GM18870 (cell line): ENCODE measurements around the gene PPARA.

Experiments
- ATAC-seq: cut with Tn5 transposase; IDR thresholded peaks from one replicate; pipeline ENCODE4 v1.9.1; 2021; ENCODE audit warnings: moderate library complexity; ENCODE audit not compliant: unreplicated experiment

The PPARA gene

DNA sequence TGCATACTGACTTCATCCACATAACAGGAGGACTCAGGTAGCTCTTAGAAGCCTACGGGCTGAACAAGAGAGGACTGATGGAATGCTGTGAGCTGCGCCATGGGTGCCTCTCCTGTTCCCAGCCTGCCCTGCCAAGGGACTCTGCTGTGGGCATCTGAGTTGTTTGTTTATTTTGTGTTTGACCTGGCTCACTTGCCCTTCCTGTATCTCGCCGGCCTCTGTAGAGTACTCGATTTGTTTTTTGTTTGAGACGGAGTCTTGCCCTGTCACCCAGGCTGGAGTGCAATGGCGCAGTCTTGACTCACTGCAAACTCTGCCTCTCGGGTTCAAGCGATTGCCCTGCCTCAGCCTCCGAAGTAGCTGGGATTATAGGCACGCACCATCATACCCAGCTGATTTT, 119.2 kb downstream of the PPARA start:
- ATAC-seq: no peak

DNA sequence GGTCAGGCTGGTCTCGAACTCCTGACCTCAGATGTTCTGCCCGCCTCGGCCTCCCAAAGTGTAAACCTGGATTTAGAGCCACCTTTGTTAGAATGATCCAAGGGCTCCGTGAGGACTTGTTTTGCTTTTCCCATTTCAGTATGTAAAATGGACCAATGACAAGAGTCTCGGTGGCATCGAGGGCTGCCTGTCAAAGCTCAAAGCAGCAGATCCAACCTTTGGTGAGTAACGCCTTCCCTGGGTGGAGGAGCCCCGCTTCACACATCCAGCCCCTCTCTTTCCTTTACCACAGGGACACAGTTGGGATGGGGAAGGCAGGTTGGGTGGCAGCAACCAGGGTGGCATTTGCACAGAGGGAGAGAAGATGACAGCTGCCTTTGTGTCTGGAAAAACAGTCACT, 121.9 kb downstream of the PPARA start:
- ATAC-seq: no peak

DNA sequence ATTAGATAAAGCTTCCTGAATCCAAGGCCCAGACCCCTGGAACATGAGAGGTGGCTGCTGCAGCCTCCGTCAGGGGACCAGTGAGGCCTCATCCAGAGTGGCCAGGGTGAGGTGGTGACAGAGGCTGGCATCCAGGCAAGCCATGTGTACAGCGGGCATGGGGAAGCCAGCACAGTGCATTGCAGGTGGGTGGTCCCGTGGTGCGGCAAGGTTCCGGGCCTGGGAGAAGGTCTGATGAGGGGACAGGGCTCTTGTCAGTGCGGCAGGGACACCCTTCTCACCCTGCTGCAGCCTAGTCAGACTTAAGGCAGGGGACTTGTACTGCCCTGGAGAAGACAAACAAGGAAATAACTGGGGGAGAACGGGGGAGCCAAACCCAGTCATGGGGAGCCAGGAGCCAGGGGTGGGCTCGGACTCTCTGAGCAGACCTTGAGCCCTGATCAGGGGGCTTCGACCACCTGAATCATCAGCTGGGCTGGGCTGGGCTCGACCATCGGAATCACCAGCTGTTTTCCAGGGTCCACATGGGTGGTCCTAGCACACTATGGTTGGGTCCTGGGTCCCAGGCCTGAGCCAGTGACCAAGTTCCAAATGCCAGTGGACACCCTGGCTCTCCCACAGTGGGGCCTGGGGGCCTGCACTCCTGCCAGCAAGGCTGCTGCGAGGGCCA, 122.6 kb downstream of the PPARA start:
- ATAC-seq: no peak

DNA sequence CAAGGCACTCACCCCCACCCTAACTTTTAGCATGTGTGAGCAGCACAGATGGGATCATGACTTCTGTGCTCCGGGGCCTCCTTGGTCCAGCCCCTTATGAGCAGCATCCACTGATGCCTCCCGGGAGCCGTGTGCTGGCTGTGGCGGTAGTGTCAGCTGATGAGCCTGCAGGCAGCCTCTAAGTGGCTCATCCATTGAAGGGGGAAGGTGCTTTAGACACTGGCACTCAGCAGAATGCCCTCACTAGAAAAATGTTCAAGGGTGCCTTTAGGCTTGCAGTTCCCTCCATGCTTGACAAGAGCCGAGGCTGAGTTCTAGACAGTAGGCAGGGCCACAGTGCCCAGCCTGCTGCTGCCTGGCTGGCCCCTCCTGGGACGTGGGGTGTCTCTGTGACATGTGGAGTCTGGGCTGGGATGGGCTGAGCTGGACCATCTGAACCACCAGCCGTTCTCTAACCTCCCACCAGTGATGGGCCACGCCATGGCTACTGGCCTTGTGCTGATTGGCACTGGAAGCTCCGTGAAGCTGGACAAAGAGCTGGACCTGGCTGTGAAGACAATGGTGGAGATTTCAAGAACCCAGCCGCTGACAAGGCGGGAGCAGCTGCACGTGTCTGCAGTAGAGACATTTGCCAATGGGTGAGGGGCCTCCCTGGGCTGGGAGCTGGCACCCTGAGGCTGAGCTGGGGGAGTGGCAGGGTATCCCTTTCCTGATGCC, 123.3 kb downstream of the PPARA start:
- no peak for ATAC-seq

DNA sequence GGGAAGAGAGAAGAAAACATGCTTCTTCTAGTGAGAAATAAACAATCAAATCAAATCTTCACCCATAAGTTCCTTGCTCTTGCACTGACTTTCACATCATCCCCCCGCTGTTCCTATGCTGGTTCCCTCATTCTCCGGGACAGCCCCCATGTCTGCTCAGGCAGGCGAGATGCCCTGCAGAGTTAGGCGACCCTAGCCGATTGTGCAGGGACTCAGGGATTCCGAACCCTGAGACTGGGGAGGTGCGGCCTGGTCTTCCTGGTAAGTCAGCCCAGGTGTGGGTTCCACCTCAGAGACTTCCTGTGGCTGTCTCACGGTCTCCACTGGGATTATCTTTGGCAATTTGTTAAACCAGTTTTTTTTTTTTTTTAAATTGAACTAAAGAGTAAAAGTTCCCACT, 124.1 kb downstream of the PPARA start:
- no peak for ATAC-seq

DNA sequence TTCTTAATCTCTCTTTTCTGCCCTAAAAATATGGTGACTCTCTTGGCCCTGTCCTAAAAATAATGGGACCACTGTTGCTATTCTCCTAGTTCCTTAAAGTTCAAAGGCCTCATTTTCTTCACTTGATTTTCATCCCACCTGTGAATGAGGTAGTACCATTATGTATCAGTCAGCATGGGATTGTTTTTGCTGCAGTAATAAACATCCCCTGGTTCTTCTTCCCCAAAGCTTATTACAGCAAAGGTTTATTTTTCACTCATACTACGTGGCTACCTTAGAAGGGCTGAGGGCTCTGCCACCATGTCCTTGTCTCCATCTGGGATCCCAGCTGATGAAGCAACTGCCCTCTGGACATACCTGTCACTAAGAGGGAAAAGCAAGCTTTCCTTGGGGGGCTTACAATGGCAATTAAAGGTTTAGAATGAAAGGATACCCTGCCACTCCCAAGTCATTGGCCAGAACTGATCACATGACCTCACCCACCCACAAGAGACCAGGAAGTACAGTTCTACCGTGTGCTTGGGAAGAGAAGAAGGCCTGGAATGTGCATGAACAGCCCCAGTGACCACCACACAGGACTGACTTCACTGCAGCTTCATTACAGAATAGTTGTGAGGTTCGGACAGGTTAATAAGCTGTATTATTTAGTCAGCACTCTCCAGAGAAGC, 125.3 kb downstream of the PPARA start:
- no peak for ATAC-seq

DNA sequence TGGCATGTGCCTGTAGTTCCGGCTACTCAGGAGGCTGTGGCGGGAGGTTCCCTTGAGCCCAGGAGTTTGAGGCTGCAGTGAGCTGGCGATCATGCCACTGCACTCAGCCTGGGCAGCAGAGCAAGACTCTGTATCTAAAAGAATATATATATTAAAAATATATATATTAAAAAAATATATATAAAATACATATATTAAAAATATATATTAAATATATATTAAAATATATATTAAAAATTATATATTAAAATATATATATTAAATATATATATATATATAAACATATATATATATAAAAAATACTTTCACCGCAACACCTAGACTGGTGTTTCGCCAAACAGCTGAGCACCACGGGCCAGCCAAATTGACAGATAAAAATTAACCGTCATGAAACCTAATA, 126.2 kb downstream of the PPARA start:
- no peak for ATAC-seq

DNA sequence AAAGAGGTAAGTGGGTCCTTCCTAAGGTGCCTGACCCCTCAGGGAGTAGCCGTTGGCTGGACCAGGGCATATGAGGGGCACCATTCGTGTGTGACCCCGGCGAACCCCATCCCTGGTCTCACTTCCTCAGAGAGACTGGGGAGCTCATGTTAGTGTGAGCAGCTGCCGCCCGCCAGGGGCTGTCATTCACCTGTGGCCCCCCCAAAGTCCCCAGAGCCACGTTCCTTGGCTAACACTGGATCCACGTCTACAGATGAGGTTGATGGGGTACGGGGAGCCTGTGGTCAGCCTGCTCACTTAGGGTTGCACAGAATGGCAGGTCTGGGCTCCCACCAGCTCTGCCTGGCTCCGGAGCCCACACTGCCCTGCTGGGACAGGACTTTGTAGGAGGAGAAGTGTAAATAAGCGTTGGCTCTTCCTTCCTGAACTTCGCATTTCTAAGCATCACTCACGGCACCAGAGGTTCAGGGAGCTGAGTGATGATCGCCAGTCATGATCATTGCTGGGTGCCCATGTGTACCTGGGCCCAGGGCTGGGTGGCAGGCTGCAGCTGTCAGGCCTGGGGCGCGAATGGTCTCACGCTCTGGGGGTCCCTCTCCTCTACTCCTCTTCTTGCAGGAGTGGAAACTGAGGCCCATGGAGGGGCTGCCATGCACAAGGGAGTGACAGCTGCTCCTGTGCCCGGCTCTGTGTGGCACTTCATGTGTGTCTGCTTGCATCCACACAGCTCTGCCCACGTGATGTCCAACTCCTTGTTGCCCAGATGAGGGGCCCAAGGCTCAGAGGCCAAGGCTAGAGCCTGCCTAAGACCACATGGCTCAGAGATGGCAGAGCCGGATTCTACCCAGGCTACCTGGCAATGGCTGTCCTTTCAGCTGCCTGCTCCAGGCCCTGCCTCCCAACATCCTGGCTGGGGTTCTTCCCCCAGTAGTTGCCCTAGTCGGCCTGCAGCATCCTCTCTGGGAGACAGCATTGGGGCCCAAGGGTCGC, 128.6 kb downstream of the PPARA start:
- no peak for ATAC-seq

DNA sequence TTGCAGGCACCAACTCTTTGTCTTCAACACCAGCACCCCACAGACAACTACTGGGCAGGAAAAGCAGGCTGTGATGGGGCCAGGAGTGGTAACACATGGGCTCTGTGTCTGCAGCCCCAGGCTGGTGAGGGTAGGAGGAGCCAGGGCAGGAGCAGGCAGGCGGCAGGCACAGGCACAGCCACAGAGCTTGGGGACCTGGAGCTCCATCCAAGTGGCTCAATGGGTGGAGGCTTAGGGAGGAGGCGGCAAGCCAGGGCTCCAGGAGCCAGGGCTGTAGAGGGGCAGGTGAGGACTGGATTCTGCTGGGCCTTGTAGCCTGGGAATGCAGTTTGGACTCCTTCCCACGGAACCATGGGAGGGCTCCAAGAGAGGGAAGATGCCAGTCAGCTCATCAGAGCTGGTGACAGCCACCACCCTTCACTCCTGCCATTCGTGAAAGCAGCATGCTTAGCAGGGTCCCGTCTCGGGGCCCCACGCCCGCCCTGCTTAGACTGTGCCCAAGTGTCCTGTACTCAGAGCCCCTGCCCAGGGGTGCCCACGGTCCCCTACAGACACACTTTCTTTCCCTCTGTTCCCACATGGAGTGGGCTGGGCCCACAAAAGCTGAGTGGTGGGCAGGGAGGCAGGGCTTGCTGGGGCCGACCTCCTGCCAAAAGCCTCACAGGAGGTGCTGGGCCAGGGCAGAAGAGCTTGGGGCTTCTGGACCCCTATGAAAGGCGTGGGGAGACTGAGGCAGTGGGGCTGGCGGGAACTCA, 129.9 kb downstream of the PPARA start:
- ATAC-seq: no peak

DNA sequence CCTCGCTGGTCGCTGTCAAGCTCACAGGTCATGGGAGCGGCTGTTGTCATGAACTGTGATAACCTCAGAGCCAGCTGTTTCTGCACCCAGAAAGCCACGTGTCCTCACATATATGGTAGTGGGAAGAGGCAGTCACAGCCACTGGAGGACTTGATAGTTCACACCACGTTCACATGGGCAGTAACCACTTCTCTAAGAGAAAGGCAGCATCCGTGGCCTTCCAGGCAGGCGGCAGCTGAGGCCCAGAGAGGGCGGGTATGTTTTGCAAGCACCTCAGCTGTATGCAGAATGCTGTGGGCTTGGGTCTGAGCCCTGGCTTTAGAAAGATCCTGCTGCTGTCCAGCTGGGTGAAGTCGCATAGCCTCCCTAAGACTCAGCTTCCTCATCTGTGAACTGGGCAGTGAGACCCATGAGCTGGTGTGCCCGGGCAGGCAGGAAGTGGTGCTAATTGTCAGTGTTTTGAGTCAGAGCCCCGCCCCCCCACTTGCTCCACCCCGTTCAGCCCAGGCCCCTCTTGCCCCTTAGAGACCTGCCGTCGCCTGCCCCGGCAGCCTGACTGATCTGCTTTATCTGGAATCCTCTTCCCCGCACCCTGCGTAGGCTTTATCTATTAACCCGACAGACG, 130.8 kb downstream of the PPARA start:
- ATAC-seq: no peak

DNA sequence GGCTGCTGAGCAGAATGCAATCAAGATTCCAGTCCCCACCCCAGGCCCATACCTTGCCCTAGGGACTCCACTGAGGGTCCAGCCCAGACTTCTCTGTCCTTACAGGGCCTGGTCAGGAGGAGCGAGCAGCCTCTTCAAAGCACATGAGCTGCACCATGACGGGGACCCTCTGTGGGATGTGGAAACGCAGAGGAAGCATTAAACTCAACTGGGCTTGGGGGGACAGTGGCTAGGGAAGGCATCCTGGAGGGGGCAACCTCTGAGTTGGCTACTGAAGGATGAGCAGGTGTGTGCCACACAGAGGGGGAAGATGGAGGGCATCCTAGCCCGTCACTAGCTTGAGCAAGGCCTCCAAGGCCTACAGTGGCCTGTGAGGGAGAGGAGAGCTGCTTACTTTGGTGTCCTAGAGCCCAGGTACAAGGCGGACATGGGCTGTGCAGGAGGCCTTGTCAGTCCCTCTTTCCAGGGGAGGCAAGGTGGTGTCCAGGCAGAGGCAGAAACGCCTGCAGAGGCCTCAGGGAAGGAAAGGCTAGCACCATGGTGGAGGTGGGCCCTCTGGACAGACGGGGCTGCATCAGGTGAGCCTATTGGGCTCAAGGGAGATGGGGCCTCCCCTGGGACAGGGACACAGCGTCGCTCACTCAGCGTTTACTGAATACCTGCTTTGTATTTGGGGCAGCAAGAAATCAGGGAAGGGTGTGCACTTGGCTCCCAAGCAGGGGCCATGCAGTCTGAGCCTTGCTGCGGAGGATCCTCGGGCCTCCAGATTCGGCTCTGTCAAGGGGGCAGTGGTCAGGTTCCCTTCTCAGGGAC, 131.7 kb downstream of the PPARA start:
- no peak for ATAC-seq

DNA sequence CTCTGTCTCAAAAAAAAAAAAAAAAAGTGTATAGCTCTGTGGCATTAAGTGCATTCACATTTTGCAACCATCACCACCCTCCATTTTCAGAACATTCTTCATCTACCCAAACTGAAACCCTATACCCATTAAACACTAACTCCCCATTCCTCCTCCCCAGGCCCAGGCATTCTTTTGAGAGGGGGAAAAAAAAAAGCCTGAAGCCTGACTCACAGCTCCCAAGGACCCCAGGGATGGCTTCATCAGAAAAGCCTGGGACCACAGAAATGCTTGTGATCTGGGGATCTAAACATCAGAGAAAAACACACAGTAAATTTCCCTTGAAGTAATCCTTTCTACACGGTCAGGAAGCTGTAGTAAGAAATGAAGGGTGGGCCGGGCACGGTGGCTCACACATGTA, 135.7 kb downstream of the PPARA start:
- ATAC-seq: no peak

DNA sequence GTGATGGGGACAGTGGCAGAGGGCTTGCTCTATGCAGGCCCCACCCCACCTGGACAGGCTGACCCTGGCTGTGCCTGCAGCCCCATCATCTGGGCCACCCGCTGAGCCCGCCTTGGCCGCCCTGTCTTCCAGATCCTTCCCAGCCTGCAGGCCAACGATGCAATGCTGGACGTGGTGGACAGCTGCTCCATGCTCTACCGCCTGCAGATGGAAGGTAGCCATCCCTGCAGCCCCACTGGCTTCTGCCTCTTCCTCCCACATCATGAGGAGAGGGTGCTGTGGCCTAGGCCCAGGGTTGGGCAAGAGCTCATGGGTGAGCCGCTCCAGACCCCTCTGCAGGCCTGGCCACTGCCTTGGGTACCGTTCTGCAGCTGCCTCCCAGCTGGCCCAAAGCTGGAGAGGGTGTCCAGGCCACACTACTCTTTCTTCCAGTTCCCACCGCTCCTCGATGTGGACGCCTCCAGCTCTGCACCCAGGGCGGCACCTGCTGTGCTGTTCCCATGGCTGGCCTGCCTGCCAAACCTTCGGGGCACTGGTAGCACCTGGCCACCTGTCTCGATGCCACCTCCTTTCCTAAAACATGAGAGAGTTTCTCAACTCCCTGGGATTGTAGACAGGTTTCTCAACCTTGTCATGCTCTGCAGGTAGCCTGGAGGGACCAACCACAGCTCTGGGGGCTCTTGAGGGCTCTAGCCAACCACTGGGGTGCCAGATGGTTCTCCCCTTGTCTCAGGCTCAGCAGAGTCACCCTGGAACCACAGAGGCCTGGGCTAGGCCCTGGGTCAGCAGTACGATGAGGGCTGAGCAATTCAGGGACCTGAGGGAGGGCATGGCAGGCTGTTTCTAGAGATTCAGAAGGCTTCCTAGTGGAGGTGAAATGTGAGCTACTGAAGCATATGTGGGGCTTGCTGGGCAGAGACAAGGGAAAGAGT, 136.9 kb downstream of the PPARA start:
- no peak for ATAC-seq

DNA sequence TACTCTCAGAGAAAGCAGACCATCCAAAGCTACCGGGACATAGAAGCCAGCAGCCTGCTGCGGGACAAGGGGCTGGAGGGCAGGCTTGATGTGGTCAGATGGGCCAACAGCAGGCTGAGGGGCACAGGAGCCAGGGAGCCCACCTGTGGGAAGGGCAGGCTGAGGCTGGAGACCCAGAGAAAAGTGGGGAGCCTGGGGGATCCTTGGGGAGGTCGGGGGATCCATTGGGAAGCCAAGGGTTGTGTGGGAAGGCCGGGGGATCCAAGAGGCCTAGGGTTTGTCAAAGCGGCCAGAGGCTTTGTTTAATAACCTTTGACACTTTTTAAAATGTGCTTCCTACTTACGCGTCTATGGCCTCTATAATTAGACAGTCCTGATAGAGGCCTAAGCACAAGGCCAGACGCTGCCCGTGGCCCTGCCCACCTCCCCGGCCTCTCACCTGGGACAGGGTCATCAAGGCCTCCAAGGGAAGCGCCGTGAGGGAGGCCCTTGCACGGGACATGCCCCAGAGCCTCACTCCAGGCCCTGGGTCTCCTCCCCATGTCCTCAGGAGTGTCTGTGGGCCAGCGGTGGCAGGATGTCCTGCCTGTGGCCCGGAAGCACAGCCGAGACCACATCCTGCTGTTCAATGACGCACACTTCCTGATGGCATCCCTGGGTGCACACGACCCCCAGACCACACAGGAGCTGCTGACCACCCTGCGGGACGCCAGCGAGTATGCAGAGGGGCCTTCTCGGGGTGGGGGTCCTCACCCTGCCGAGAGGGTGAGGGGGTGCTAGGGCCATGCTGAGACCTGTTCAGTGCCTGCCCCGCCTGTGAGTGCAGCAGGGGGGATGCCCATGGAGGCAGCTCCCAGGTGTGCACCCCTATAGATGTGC, 137.8 kb downstream of the PPARA start:
- ATAC-seq: no peak

DNA sequence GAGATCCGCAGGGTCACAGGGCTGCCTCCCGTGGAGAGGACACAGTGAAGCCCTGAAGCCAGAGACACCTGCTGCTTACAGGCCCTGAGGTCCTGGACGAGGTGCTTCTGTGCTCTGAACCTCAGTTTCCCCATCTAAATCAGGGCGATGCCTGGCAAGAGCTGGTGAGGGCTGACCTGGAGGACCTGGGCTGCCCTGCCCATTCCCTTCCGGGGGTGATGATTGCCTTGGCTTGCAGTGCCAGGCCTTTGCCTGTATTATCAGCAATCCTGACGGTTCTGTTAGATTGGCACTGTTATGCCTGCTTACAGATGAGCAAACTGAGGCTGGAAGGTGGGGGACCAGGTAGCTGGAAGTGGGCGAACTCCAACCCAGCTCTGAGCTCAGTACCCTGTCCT, 138.5 kb downstream of the PPARA start:
- ATAC-seq: no peak

DNA sequence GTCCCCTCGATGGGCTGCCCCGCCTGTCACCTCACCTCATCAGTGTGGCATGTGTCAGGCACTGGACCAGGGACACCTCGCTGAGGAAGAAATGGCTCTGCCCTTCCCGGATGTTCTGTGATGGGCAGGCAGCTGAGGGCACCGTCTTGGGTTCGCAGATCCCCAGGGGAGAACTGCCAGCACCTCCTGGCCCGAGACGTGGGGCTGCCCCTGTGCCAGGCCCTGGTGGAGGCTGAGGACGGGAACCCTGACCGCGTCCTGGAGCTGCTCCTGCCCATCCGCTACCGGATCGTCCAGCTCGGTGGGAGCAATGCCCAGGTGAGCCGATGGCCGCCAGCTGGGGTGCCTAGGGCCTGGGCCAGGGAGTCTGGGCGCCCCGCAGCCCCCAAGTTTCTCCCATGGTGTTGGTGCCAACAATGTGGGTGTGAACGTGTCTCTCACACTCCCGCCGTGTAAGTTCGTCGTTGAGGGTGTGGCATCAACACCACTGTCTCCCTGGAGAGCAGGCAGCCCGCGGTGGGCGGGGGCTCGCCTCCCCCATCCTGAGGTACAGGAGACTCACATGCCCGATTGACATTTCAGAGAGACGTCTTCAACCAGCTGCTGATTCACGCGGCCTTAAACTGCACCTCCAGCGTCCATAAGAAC, 139.0 kb downstream of the PPARA start:
- no peak for ATAC-seq
